Kidney (tissue), 22 donors: ENCODE data around the gene JPH3. TPM values are rescaled to one million over a fixed set of nuclear protein-coding genes. Genes with fewer than 3 reads are reported as not detected.

Experiments used
- DNase-seq, 5 donors: peaks; one replicate each; pipeline ENCODE4 v3.0.0-alpha.2; 2013 to 2020
- FAIRE-seq: peaks from 2 replicates; lab custom pipeline; 2012; peaks lifted over from hg19 to GRCh38; lab: Jason Lieb, UNC
- H3K27ac ChIP-seq, 2 donors: one replicate each; pipeline ENCODE4 v1.7.0; 2013; ENCODE audit warnings: low read depth in 2 of 2, low read length in 2 of 2, inconsistent platforms in 1 of 2
- H3K27me3 ChIP-seq: one replicate; pipeline ENCODE4 v1.7.1; 2013; ENCODE audit warnings: low read length, inconsistent platforms; ENCODE audit not compliant: control insufficient read depth, insufficient read depth
- H3K36me3 ChIP-seq, 3 donors: one replicate each; pipeline versions ENCODE4 v1.7.0 to v1.7.1; 2013; ENCODE audit warnings: low read length in 3 of 3, control low read depth in 1 of 3, inconsistent platforms in 1 of 3; ENCODE audit not compliant: insufficient read depth in 3 of 3, control insufficient read depth in 2 of 3
- H3K4me1 ChIP-seq, 3 donors: one replicate each; pipeline versions ENCODE4 v1.7.0 to v1.7.1; 2013; ENCODE audit warnings: low read length in 3 of 3, inconsistent platforms in 1 of 3, low read depth in 1 of 3; ENCODE audit not compliant: control insufficient read depth in 2 of 3, insufficient read depth in 2 of 3
- H3K4me3 ChIP-seq, 3 donors: one replicate each; pipeline versions ENCODE4 v1.7.0 to v1.8.1; 2013; ENCODE audit warnings: low read length in 3 of 3, control low read depth in 1 of 3, inconsistent platforms in 1 of 3
- H3K9ac ChIP-seq, 3 donors: one replicate each; pipeline versions ENCODE4 v1.7.0 to v1.7.1; 2013; ENCODE audit warnings: low read length in 3 of 3, control low read depth in 1 of 3, inconsistent platforms in 1 of 3
- H3K9me3 ChIP-seq, 3 donors: one replicate each; pipeline versions ENCODE4 v1.7.0 to v1.7.1; 2013; ENCODE audit warnings: low read length in 3 of 3, control low read depth in 1 of 3, inconsistent platforms in 1 of 3; ENCODE audit not compliant: control insufficient read depth in 2 of 3, insufficient read depth in 1 of 3
- CTCF ChIP-seq: IDR thresholded peaks from 3 replicates; pipeline ENCODE4 v1.5.1; 2012; ENCODE audit warnings: mild to moderate bottlenecking, moderate library complexity, borderline replicate concordance; ENCODE audit not compliant: insufficient read depth; ENCODE audit errors: extremely low read depth
- intact Hi-C: fragments of 100-400 bp; cut with DNase I; formaldehyde crosslinking; loops from one replicate; pipeline ENCODE4 v1.11.1; 2022
- long read RNA-seq, 10 donors: library from polyadenylated mRNA in 1 of 10; unstranded in 1 of 10; transcript quantifications; one replicate each; pipeline ENCODE4 v2.0.0 and lab custom pipeline, GENCODE V29; 2021 to 2026
- polyA plus RNA-seq: library from polyadenylated mRNA; stranded (reverse); fragments of 350-450 nt; fragmentation: Illumina TruSeq; extraction: RNeasy Lipid Tissue Mini Kit (QIAGEN cat#74804); gene quantifications from one replicate; pipeline ENCODE4 v1.2.3, GENCODE V29; 2014; ENCODE audit warnings: low read depth, low replicate concordance; ENCODE audit not compliant: insufficient read depth
- total RNA-seq: library from RNA; stranded (reverse); fragmentation: NEBNext Ultra II Directional; extraction: Animal tissue kit (Norgen Biotek cat#: 25700); gene quantifications from one replicate; pipeline ENCODE4 v1.2.1, GENCODE V29; 2021
- donor health status: control.
- donor health status: control.
- donor health status: control.
- donor health status: control.
- donor health status: control.
- donor health status: DM: yes; HTN: yes; CAD: no.
- donor health status: Normal renal cell carcinoma (clear cell type).

JPH3 gene
- total RNA-seq, result 0.69 TPM
- not detected for polyA plus RNA-seq
- long read RNA-seq, donor 1, result 0 reads
- long read RNA-seq, donor 2, result 0 reads
- long read RNA-seq, donor 3, partial matches to known transcripts, result 5 of 5 reads
- long read RNA-seq, donor 3, other reads (novel, unspliced or antisense), result 0 of 5 reads
- long read RNA-seq, donor 4, result 0 reads
- long read RNA-seq, donor 5, result 0 reads
- long read RNA-seq, donor 6, result 0 reads
- long read RNA-seq, donor 7, partial matches to known transcripts, result 0 of 1 reads
- long read RNA-seq, donor 7, other reads (novel, unspliced or antisense), result 1 of 1 reads
- long read RNA-seq, donor 8, result 0 reads
- long read RNA-seq, donor 9, result 0 reads
- long read RNA-seq, donor 10, result 0 reads

- peak in 3 of 5 donors; percentile 44 to 74 (median 48) for DNase-seq
- H3K27me3 ChIP-seq, result peaks cover 45% of the 10 kb centered on the region
- no peak within 1 kb of the TSS for H3K27ac ChIP-seq
- H3K9ac ChIP-seq, result no peak within 1 kb of the TSS
- FAIRE-seq, result no peak
- H3K4me3 ChIP-seq, result no peak within 1 kb of the TSS
- TF ChIP-seq CTCF, result no peak
- H3K4me1 ChIP-seq, result peaks cover 0 to 2% (median 0%) of the 10 kb centered on the region in 3 donors
- no peaks in the 10 kb centered on the region for H3K36me3 ChIP-seq
- peaks cover 0 to 3% (median 0%) of the 10 kb centered on the region in 3 donors for H3K9me3 ChIP-seq
- intact Hi-C loops, result no loop called here
These were observed at the start of gene JPH3 for GRCh38 chr16:87602001-87602775. JPH3 (plus strand) TSS chr16:87602508; CDS start chr16:87603147, 639 bp downstream.

GRCh38 chr16:87552772-87553573 lies 49.3 kb upstream of the JPH3 start:
- Histone ChIP-seq H3K4me3 (no peak overlapping the region), H3K36me3 (no peaks in the 10 kb centered on the region), H3K27me3 (no peaks in the 10 kb centered on the region), H3K9ac (no peak overlapping the region), H3K27ac (no peak overlapping the region), H3K4me1 (peaks cover 0 to 7% (median 2%) of the 10 kb centered on the region in 3 donors), H3K9me3 (no peaks in the 10 kb centered on the region)
- TF ChIP-seq CTCF, result no peak
- peak in 1 of 5 donors; percentile 37 for DNase-seq
- no peak for FAIRE-seq
- intact Hi-C loops, result no loop called here

GRCh38 chr16:87554754-87555427 lies 47.4 kb upstream of the JPH3 start:
- FAIRE-seq, result no peak
- Histone ChIP-seq H3K36me3 (no peaks in the 10 kb centered on the region), H3K27me3 (no peaks in the 10 kb centered on the region), H3K9me3 (no peaks in the 10 kb centered on the region), H3K4me3 (no peak overlapping the region), H3K4me1 (peaks cover 0 to 4% (median 2%) of the 10 kb centered on the region in 3 donors), H3K27ac (no peak overlapping the region), H3K9ac (no peak overlapping the region)
- no peak for TF ChIP-seq CTCF
- DNase-seq, result no peak
- intact Hi-C loops, result no loop called here
